Left lobe of liver (tissue), 2 donors: ENCODE measurements around the gene NAPSA. TPM values are rescaled to one million over a fixed set of nuclear protein-coding genes. Genes with fewer than 3 reads are reported as not detected.

Experiments
- ATAC-seq: fragments of 200-7000 bp; cut with Tn5 transposase; one replicate; pipeline ENCODE4 v1.9.1; 2020; ENCODE audit warnings: mild to moderate bottlenecking, moderate library complexity
- DNase-seq: peaks from one replicate; pipeline ENCODE4 v3.0.0-alpha.2; 2020; ENCODE audit warnings: low spot score
- total RNA-seq: library from RNA; stranded (reverse); gene quantifications from one replicate; pipeline ENCODE4 v1.2.1, GENCODE V29; 2021
- donor health status: DM: no; HTN: no; CAD: no; lungs with moderate emphysema.
- donor health status: DM: no; HTN: yes; CAD: no.

The NAPSA gene
- total RNA-seq, 1 donor from 2014 or later, result 3.3 TPM

GRCh38 chr19:50384685-50385535 lies 19.5 kb upstream of the NAPSA start:
- DNase-seq, result no peak

DNA sequence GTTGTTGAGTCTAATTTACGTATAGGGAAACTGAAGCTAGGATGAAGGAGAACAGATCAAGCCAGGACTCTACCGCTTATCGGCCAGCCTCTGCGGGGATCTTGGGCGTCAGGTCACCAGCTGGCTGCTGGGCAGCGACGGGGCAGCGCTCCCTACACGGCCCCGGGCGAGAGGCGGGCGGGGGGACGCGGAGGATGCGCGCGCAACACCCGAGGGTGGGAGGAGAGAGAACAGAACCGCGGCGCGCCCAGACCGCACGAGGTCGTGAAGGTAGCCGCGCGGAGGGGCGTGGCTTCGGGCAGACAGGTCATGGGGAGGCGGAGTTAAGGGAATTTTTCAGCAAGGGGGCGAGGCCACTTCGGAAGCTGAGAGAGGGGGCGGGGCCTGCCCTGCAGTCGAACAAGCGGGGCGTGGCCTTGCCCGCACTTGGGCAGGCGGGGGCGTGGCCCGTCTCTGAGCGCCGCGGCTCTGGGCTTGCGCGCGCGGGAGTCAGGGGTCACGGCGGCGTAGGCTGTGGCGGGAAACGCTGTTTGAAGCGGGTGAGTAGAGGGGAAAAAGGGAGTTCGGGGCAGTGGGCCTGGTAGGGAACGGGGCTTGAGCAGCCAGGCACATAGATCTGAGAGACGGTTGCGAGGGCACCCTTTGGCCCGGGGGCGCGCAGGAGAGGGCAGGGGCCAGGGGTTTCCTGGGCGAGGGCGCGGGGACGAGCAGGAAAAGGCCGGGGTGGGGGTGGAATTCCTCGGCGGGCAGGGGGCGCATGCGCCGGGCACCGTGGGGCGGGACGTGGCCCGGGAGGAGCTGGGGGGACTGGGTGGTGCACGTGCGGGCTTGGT lies 18.6 kb upstream of the NAPSA start, which contains the start of gene POLD1:
POLD1 (plus strand) TSS at position 496 of the 833 bp plus-strand sequence. CDS start 14,505 bp downstream, outside the sequence.
- DNase-seq (peak; percentile 99), ATAC-seq (peak; percentile 96)

More at GRCh38 chr19:50384685-50385535, 19.5 kb upstream of the NAPSA start:
- ATAC-seq, result no peak

- no peak for ATAC-seq
- no peak for DNase-seq
Observed at GRCh38 chr19:50383001-50383851, 17.8 kb upstream of the NAPSA start.

DNA sequence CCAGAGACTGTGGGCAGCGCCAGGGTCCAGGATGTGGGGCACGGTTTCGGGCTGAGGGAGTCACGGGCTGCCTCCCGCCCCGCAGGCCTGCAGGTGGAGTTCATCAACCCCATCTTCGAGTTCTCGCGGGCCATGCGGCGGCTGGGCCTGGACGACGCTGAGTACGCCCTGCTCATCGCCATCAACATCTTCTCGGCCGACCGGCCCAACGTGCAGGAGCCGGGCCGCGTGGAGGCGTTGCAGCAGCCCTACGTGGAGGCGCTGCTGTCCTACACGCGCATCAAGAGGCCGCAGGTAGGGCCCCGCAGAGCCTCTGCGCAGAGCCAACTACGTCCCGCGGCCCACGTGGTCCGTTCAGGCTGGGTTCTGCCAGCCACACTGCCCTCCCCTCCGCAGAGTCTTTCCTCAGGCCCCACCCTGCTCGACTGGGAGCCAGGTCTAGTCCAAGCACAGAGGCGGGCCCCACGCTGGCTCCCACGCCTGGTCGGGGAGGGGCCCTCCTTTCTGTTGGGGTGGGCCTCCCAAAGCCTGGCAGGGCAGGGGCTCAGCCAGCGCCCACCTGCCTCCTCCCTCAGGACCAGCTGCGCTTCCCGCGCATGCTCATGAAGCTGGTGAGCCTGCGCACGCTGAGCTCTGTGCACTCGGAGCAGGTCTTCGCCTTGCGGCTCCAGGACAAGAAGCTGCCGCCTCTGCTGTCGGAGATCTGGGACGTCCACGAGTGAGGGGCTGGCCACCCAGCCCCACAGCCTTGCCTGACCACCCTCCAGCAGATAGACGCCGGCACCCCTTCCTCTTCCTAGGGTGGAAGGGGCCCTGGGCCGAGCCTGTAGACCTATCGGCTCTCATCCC lies 16.7 kb upstream of the NAPSA start:
- no peak for ATAC-seq
- no peak for DNase-seq

- ATAC-seq (no peak), DNase-seq (no peak)
Observed at GRCh38 chr19:50380751-50381151, 15.3 kb upstream of the NAPSA start.

DNA sequence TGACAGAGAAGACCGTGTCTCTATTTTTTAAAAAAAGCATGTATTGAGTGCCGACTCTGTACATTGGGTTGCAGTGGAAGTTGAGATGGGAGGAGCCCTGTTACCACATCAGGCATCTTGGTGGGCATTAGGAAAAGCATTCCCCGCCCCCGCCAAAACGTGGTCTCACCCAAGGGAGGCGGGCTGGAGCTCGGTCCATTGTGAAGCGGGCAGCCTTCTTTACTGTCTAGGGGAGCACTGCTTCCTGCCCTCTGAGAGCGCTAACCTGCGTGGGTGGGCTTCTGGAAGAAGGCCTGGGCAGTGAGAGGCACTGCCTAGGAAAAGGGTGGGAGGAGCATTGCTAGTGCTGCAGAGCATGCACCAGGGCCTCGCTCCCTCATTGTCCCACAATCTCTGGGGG lies 14.7 kb upstream of the NAPSA start:
- DNase-seq, result no peak

GRCh38 chr19:50379602-50380001 lies 14.2 kb upstream of the NAPSA start:
- DNase-seq (no peak), ATAC-seq (no peak)

More for the DNA sequence above, 14.7 kb upstream of the NAPSA start:
- ATAC-seq, result no peak

GRCh38 chr19:50378863-50379236 lies 13.4 kb upstream of the NAPSA start:
- no peak for ATAC-seq
- no peak for DNase-seq

DNA sequence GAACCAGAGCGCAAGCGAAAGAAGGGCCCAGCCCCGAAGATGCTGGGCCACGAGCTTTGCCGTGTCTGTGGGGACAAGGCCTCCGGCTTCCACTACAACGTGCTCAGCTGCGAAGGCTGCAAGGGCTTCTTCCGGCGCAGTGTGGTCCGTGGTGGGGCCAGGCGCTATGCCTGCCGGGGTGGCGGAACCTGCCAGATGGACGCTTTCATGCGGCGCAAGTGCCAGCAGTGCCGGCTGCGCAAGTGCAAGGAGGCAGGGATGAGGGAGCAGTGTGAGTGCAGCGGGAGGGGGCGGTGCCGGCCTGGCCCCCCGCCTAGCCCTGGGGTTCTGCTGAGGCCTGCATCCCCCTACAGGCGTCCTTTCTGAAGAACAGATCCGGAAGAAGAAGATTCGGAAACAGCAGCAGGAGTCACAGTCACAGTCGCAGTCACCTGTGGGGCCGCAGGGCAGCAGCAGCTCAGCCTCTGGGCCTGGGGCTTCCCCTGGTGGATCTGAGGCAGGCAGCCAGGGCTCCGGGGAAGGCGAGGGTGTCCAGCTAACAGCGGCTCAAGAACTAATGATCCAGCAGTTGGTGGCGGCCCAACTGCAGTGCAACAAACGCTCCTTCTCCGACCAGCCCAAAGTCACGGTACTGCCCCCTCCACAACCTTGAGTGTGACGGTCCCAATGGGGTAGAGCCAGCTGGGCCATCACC lies 12.9 kb upstream of the NAPSA start:
- ATAC-seq, result no peak
- no peak for DNase-seq

- no peak for ATAC-seq
- DNase-seq, result no peak
Observed at GRCh38 chr19:50377517-50377916, 12.1 kb upstream of the NAPSA start.

GRCh38 chr19:50377051-50377461 lies 11.6 kb upstream of the NAPSA start:
- DNase-seq (no peak), ATAC-seq (peak; percentile 7)

GRCh38 chr19:50376166-50377050 lies 11.0 kb upstream of the NAPSA start, which contains the start of gene NR1H2:
Gene NR1H2 (plus strand): TSS chr19:50376457. CDS start chr19:50377606, 1,149 bp downstream.
- ATAC-seq (peak; percentile 93), DNase-seq (peak; percentile 96)

DNA sequence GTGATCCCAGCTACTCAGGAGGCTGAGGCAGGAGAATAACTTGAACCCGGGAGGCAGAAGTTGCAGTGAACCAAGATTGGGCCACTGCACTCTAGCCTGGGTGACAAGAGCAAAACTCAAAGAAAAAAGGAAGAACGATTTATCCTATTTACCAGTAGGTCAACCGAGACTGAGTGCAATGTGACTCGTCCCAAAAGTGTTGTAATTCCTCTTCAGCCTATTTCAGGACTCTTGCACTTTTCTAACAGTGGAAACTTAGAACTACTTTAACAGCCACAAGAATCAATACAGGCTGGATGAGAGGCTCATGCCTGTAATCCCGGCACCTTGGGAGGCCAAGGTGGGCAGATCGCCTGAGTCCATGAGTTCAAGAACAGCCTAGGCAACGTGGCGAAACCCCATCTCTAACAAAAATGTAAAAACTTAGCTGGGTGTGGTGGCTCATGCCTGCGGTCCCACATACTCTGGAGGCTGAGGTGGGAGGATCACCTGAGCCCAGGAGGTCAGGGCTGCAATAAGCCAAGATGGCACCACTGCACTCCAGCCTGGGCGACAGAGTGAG lies 6.6 kb upstream of the NAPSA start:
- no peak for ATAC-seq
- DNase-seq, result no peak

GRCh38 chr19:50368649-50369570 lies 3.5 kb upstream of the NAPSA start:
- peak; percentile 88 for DNase-seq
- ATAC-seq, result peak; percentile 96

DNA sequence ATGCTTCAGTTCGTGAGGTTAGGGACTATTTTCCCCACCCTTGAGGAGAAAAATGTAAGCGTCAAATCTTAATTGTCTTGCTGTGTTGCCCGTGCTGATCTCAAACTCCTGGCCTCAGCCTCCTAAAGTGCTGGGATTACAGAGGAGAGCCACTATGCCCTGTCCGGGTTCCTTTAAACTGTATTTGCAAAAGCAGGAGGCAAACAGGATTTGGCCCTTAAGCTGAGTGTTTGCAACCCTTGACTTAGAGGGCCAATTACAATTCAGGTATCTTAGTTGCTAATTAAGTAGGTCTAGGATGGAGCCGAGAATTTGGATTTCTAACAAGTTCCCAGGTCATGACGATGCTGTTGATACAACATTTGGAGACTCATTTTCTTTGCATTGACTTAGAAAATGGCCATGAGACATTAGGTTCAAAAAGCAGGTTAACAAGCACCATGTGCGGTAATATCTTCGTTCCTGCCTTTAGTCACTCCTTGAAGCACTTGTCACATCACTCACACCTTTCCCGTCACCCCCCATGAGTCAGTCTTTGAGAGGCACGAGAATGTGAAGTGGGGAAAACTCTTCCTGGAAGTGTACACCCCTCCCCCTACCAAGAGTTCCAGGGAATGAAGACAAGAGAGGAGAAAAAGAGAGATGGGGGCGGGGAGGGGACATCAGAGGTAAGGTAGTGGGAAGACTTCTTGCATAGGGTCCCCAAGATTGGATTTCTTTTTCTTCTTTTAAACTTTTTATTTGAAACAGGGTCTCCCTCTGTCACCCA lies 2.6 kb downstream of the NAPSA start:
- ATAC-seq (no peak), DNase-seq (no peak)

- ATAC-seq, result no peak
- no peak for DNase-seq
Observed at GRCh38 chr19:50362030-50362412, 3.4 kb downstream of the NAPSA start.
